Fibroblast of peridontal ligament (primary cell): ENCODE measurements around the gene IGFBP3.

Experiments used
- DNase-seq: peaks from one replicate; pipeline ENCODE4 v3.0.0-alpha.2; 2010; ENCODE audit errors: extremely low read depth

Gene IGFBP3

GRCh38 chr7:45891462-45892402 is 29.3 kb downstream of the IGFBP3 start:
- DNase-seq = no peak

GRCh38 chr7:45890902-45891461 is 30.1 kb downstream of the IGFBP3 start:
- DNase-seq = peak; percentile 76

GRCh38 chr7:45890125-45890901 is 30.8 kb downstream of the IGFBP3 start:
- DNase-seq = no peak

GRCh38 chr7:45889367-45890067 is 31.6 kb downstream of the IGFBP3 start:
- DNase-seq = no peak

GRCh38 chr7:45888993-45889366 is 32.1 kb downstream of the IGFBP3 start:
- no peak for DNase-seq

GRCh38 chr7:45888185-45888992 is 32.7 kb downstream of the IGFBP3 start, which contains the start of gene IGFBP1:
TSS of gene IGFBP1 (plus strand) at chr7:45888488. CDS start at chr7:45888653, 165 bp downstream.
- DNase-seq = no peak

GRCh38 chr7:45886931-45887667 is 34.0 kb downstream of the IGFBP3 start:
- no peak for DNase-seq

- DNase-seq = peak; percentile 14
Observed at GRCh38 chr7:45885264-45885882, 35.7 kb downstream of the IGFBP3 start.

GRCh38 chr7:45884136-45884535 is 36.9 kb downstream of the IGFBP3 start:
- DNase-seq = no peak

- DNase-seq = no peak
Observed at GRCh38 chr7:45882465-45882810, 38.6 kb downstream of the IGFBP3 start.

GRCh38 chr7:45881759-45882464 is 39.2 kb downstream of the IGFBP3 start:
- DNase-seq = peak; percentile 79

GRCh38 chr7:45881280-45881758 is 39.8 kb downstream of the IGFBP3 start:
- DNase-seq = no peak

- no peak for DNase-seq
Observed at GRCh38 chr7:45880433-45880860, 40.6 kb downstream of the IGFBP3 start.

- no peak for DNase-seq
Observed at GRCh38 chr7:45878457-45879144, 42.5 kb downstream of the IGFBP3 start.

GRCh38 chr7:45876519-45876918 is 44.6 kb downstream of the IGFBP3 start:
- DNase-seq = no peak

GRCh38 chr7:45874408-45875131 is 46.5 kb downstream of the IGFBP3 start:
- peak; percentile 64 for DNase-seq

GRCh38 chr7:45873355-45873754 is 47.7 kb downstream of the IGFBP3 start:
- no peak for DNase-seq

GRCh38 chr7:45873035-45873354 is 48.1 kb downstream of the IGFBP3 start, which contains the start of gene CCDC201:
TSS of gene CCDC201 (minus strand) at chr7:45873082. CDS start at chr7:45873007, 75 bp downstream.
- DNase-seq = no peak
